Thymus (tissue), 11 donors: ENCODE results near the gene LSP1. TPM values are rescaled to one million over a fixed set of nuclear protein-coding genes. Genes with fewer than 3 reads are reported as not detected.

Experiments
- DNase-seq, 9 donors: peaks; one replicate each; pipeline ENCODE4 v3.0.0-alpha.2; 2013; ENCODE audit warnings: low spot score in 9 of 9, low read depth in 6 of 9, missing footprints in 1 of 9
- H3K27ac ChIP-seq, 2 donors: one replicate each; pipeline ENCODE4 v1.5.1; 2013; ENCODE audit warnings: control low read depth in 1 of 2, low read depth in 1 of 2, low read length in 1 of 2, mild to moderate bottlenecking in 1 of 2, moderate library complexity in 1 of 2
- H3K27me3 ChIP-seq, 2 donors: one replicate each; pipeline ENCODE4 v1.5.1; 2013; ENCODE audit warnings: low read length in 1 of 2; ENCODE audit not compliant: control insufficient read depth in 2 of 2, insufficient read depth in 1 of 2
- H3K36me3 ChIP-seq, 2 donors: one replicate each; pipeline ENCODE4 v1.5.1; 2013; ENCODE audit warnings: low read length in 1 of 2, mild to moderate bottlenecking in 1 of 2, moderate library complexity in 1 of 2; ENCODE audit not compliant: control insufficient read depth in 2 of 2, insufficient read depth in 2 of 2
- H3K4me1 ChIP-seq, 2 donors: one replicate each; pipeline ENCODE4 v1.5.1; 2013; ENCODE audit warnings: low read length in 2 of 2; ENCODE audit not compliant: control insufficient read depth in 2 of 2, insufficient read depth in 2 of 2
- H3K4me3 ChIP-seq, 2 donors: one replicate each; pipeline ENCODE4 v1.5.1; 2013; ENCODE audit warnings: low read length in 2 of 2, control low read depth in 1 of 2, mild to moderate bottlenecking in 1 of 2
- H3K9me3 ChIP-seq, 2 donors: one replicate each; pipeline ENCODE4 v1.5.1; 2013; ENCODE audit warnings: low read length in 1 of 2, mild to moderate bottlenecking in 1 of 2; ENCODE audit not compliant: control insufficient read depth in 2 of 2, insufficient read depth in 1 of 2
- WGBS: extraction: QIAGEN DNeasy Blood & Tissue Kit; methylation state at CpG from one replicate; pipeline ENCODE4 v1.1.7; 2013; 5-methylcytosine and 5-hydroxymethylcytosine counted together
- polyA plus RNA-seq: library from polyadenylated mRNA; stranded (reverse); fragments of 200-250 nt; gene quantifications from one replicate; pipeline ENCODE4 v1.2.3, GENCODE V29; 2013
- total RNA-seq: library from RNA; stranded (reverse); fragments of 120-200 nt; gene quantifications from one replicate; pipeline ENCODE4 v1.2.4, GENCODE V29; 2013
- donor health status: healthy.

LSP1 gene
- total and polyA plus RNA-seq, 2 donors, result 138 to 179 TPM

GRCh38 chr11:1912289-1912878, 59.5 kb downstream of the LSP1 start:
- WGBS, result 78% methylated on average over 13 of the region's 13 CpGs
- H3K4me1 ChIP-seq, result no peaks in the 10 kb centered on the region
- H3K27ac ChIP-seq, result no peak overlapping the region
- H3K36me3 ChIP-seq, result no peaks in the 10 kb centered on the region
- no peaks in the 10 kb centered on the region for H3K9me3 ChIP-seq
- no peak for DNase-seq
- no peaks in the 10 kb centered on the region for H3K27me3 ChIP-seq
- H3K4me3 ChIP-seq, result no peak overlapping the region

GRCh38 chr11:1913271-1914060, 60.6 kb downstream of the LSP1 start:
- Histone ChIP-seq H3K4me3 (no peak overlapping the region), H3K9me3 (no peaks in the 10 kb centered on the region), H3K27me3 (no peaks in the 10 kb centered on the region), H3K36me3 (no peaks in the 10 kb centered on the region), H3K27ac (no peak overlapping the region), H3K4me1 (no peaks in the 10 kb centered on the region)
- no peak for DNase-seq
- WGBS, result 98% methylated on average over 31 of the region's 31 CpGs

- no peak for DNase-seq
- H3K27ac ChIP-seq, result no peak overlapping the region
- H3K36me3 ChIP-seq, result no peaks in the 10 kb centered on the region
- no peak overlapping the region for H3K4me3 ChIP-seq
- no peaks in the 10 kb centered on the region for H3K4me1 ChIP-seq
- WGBS, result 95% methylated on average over 2 of the region's 2 CpGs
- no peaks in the 10 kb centered on the region for H3K9me3 ChIP-seq
- H3K27me3 ChIP-seq, result no peaks in the 10 kb centered on the region
These were observed 62.9 kb downstream of the LSP1 start for GRCh38 chr11:1915795-1916131.

GRCh38 chr11:1916132-1916985, 63.5 kb downstream of the LSP1 start:
- WGBS, result 90% methylated on average over 14 of the region's 14 CpGs
- Histone ChIP-seq H3K27ac (no peak overlapping the region), H3K4me3 (no peak overlapping the region), H3K9me3 (no peaks in the 10 kb centered on the region), H3K27me3 (no peaks in the 10 kb centered on the region), H3K4me1 (no peaks in the 10 kb centered on the region), H3K36me3 (no peaks in the 10 kb centered on the region)
- DNase-seq, result no peak

- DNase-seq, result no peak
- Histone ChIP-seq H3K27ac (no peak overlapping the region), H3K4me1 (peaks cover 0 to under 1% of the 10 kb centered on the region in 2 donors), H3K4me3 (no peak overlapping the region), H3K36me3 (no peaks in the 10 kb centered on the region), H3K27me3 (no peaks in the 10 kb centered on the region), H3K9me3 (no peaks in the 10 kb centered on the region)
- WGBS, result 87% methylated on average over 8 of the region's 8 CpGs
These were observed 64.2 kb downstream of the LSP1 start for GRCh38 chr11:1916986-1917522.

- Histone ChIP-seq H3K9me3 (no peaks in the 10 kb centered on the region), H3K4me1 (peaks cover 3 to 8% of the 10 kb centered on the region in 2 donors), H3K27me3 (no peaks in the 10 kb centered on the region), H3K27ac (no peak overlapping the region), H3K4me3 (no peak overlapping the region), H3K36me3 (no peaks in the 10 kb centered on the region)
- DNase-seq, result no peak
- whole genome bisulfite sequencing, result 82% methylated on average over 34 of the region's 34 CpGs
These were observed 64.9 kb downstream of the LSP1 start for GRCh38 chr11:1917523-1918435.

GRCh38 chr11:1918436-1919315, 65.8 kb downstream of the LSP1 start:
- no peak for DNase-seq
- H3K4me1 ChIP-seq, result peaks cover 4 to 15% of the 10 kb centered on the region in 2 donors
- H3K4me3 ChIP-seq, result no peak overlapping the region
- no peaks in the 10 kb centered on the region for H3K27me3 ChIP-seq
- no peak overlapping the region for H3K27ac ChIP-seq
- 92% methylated on average over 29 of the region's 29 CpGs for WGBS
- H3K9me3 ChIP-seq, result no peaks in the 10 kb centered on the region
- no peaks in the 10 kb centered on the region for H3K36me3 ChIP-seq
